Measurements from ENCODE around the gene CASP7.

CASP7 gene

GRCh38 chr10:113716109-113716910, 36.6 kb downstream of the CASP7 start:
- no peak for TF ChIP-seq CTCF (IDR thresholded peaks at IDR 0.05)

GRCh38 chr10:113718969-113719822, 39.5 kb downstream of the CASP7 start:
- TF ChIP-seq CTCF (IDR thresholded peaks at IDR 0.05): no peak

- no peak for TF ChIP-seq CTCF (IDR thresholded peaks at IDR 0.05)
Measured at GRCh38 chr10:113720386-113720785, 40.7 kb downstream of the CASP7 start.

DNA sequence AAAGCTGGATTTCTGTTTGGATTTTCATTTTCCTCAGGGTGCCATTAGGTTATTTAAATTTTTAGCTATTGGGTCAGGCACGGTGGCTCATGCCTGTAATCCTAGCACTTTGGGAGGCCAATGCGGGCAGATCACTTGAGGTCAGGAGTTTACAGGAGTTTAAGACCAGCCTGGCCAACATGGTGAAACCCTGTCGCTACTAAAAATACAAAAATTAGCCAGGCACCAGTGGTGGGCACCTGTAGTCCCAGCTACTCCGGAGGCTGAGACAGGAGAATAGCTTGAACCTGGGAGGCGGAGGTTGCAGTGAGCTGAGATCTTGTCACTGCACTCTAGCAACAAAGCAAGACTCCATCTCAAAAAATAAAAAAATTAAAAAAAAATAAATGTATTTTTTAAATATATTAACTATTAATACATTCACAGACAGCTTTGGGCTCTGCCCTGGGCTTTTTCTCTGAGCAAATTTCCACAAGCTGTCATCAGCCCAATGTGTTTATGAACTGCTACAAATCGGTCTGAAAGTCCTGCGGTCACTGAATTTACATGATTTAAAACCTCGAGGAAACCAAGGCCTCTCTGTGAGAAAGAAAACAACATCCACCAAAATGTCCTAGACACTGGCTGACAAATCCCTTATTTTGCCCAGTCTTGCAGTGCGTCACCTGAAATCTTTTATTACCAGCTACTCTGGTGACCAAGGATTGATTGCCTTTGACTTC, 52.6 kb downstream of the CASP7 start:
- no peak for TF ChIP-seq CTCF (IDR thresholded peaks at IDR 0.05)

DNA sequence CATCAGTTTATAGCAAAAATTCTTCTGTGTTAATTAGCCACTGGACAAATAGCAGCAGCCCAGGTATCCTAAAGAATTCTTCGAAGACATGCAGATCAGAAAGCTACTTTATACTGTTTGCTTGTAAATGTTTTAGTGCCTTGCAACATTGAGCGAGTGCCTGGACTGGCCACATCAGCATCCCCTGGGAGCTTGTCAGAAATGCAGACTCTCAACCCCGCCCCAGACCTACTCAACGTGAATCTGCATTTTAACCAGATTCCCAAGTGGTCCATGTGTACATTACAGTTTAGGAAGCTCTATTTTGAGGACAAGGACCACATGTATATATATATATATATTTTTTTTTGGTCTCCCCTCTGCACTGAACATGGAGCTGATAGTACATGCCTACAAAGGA, 53.3 kb downstream of the CASP7 start:
- no peak for TF ChIP-seq CTCF (IDR thresholded peaks at IDR 0.05)

DNA sequence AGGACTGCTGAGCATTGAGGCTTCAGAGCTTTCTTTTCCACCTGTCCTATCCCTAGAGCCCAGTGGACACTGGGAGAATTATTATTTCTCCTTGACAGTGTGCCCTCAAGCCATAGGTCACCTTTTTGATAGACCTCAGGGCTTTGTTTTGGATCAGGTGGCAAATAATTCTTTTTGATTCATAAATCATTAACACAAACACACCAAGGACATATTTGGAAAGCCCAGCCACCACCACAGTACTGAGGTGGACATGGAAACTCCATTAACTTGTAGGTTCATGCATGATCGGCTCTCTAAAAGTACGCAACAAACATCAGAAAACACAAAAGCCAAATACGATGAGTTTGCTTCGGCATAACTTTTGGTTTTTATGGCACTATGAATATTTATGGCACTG, 53.9 kb downstream of the CASP7 start:
- no peak for TF ChIP-seq CTCF (IDR thresholded peaks at IDR 0.05)

DNA sequence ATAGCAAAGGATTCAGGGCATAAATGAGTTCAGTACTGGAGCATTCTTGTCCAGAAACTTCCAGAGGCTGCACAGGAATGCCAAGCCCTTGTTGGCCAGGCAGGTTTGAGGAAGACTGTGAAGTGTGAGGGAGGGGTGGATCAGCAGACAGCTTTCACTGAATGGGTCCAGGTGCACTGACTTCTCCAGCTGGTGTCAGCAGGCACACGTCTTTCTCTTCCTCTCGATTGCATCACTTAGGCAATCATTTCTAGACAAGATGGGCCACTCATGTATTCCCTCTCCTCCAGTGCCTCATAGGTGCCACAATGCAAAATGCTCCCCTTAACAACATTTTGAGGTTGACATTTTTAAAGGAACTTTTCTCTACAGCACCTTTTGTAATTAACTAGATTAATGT, 56.2 kb downstream of the CASP7 start:
- peak; percentile 62 for TF ChIP-seq CTCF (IDR thresholded peaks at IDR 0.05)
